Astrocyte (in vitro differentiated cells and primary cell): ENCODE results near the gene IL36G. TPM values are rescaled to one million over a fixed set of nuclear protein-coding genes. Genes with fewer than 3 reads are reported as not detected.

Experiments used
- DNase-seq: peaks from one replicate; pipeline ENCODE4 v3.0.0-alpha.2; 2010; ENCODE audit warnings: low read depth
- FAIRE-seq: peaks from 2 replicates; lab custom pipeline; 2011; peaks lifted over from hg19 to GRCh38; lab: Jason Lieb, UNC
- H2AFZ ChIP-seq: 2 replicates; pipeline ENCODE4 v1.6.0; 2012; ENCODE audit warnings: low read depth, low read length, inconsistent platforms
- H3K27ac ChIP-seq: 2 replicates; pipeline ENCODE4 v1.5.1; 2011; ENCODE audit warnings: low read depth, low read length, inconsistent platforms
- H3K27me3 ChIP-seq: 2 replicates; pipeline ENCODE4 v1.6.0; 2011; ENCODE audit warnings: low read length, inconsistent platforms; ENCODE audit not compliant: insufficient read depth
- H3K36me3 ChIP-seq: 2 replicates; pipeline ENCODE4 v1.5.1; 2011; ENCODE audit warnings: low read length, inconsistent platforms; ENCODE audit not compliant: insufficient read depth
- H3K4me1 ChIP-seq: 2 replicates; pipeline ENCODE4 v1.5.1; 2011; ENCODE audit warnings: low read length, inconsistent platforms; ENCODE audit not compliant: insufficient read depth
- H3K4me2 ChIP-seq: 2 replicates; pipeline ENCODE4 v1.6.0; 2012; ENCODE audit warnings: low read length, inconsistent platforms
- H3K4me3 ChIP-seq: 2 replicates; pipeline ENCODE4 v1.5.1; 2011; ENCODE audit warnings: low read depth, mild to moderate bottlenecking, low read length, inconsistent platforms; ENCODE audit not compliant: insufficient read depth
- H3K79me2 ChIP-seq: 2 replicates; pipeline ENCODE4 v1.6.0; 2012; ENCODE audit warnings: mild to moderate bottlenecking, low read length, inconsistent platforms; ENCODE audit not compliant: insufficient read depth
- H3K9ac ChIP-seq: 2 replicates; pipeline ENCODE4 v1.6.0; 2012; ENCODE audit warnings: mild to moderate bottlenecking, low read length, inconsistent platforms
- H3K9me3 ChIP-seq: 2 replicates; pipeline ENCODE4 v1.5.1; 2012; ENCODE audit warnings: low read depth, mild to moderate bottlenecking, low read length, inconsistent platforms; ENCODE audit not compliant: insufficient read depth
- H4K20me1 ChIP-seq: 2 replicates; pipeline ENCODE4 v1.6.0; 2012; ENCODE audit warnings: low read length, inconsistent platforms; ENCODE audit not compliant: insufficient read depth
- H3K27ac Mint-ChIP-seq: one replicate; pipeline ENCODE4 v1.8.0; 2021; ENCODE audit warnings: mild to moderate bottlenecking, mixed read lengths; ENCODE audit not compliant: unreplicated experiment
- H3K27me3 Mint-ChIP-seq: one replicate; pipeline ENCODE4 v1.8.0; 2021; ENCODE audit warnings: low read depth, mixed read lengths; ENCODE audit not compliant: unreplicated experiment
- H3K36me3 Mint-ChIP-seq: one replicate; pipeline ENCODE4 v1.8.0; 2021; ENCODE audit warnings: low read depth, mixed read lengths; ENCODE audit not compliant: unreplicated experiment
- H3K4me1 Mint-ChIP-seq: one replicate; pipeline ENCODE4 v1.8.0; 2021; ENCODE audit warnings: low read depth, mixed read lengths; ENCODE audit not compliant: unreplicated experiment
- H3K4me3 Mint-ChIP-seq: one replicate; pipeline ENCODE4 v1.8.0; 2021; ENCODE audit warnings: mild to moderate bottlenecking, moderate library complexity, mixed read lengths; ENCODE audit not compliant: unreplicated experiment
- H3K9me3 Mint-ChIP-seq: one replicate; pipeline ENCODE4 v1.8.0; 2021; ENCODE audit warnings: mild to moderate bottlenecking, mixed read lengths; ENCODE audit not compliant: unreplicated experiment
- CTCF ChIP-seq: IDR thresholded peaks from 2 replicates; pipeline ENCODE4 v1.5.1; 2011; ENCODE audit warnings: low read depth, mild to moderate bottlenecking, inconsistent platforms, low read length, moderate library complexity; ENCODE audit not compliant: insufficient read depth
- EZH2 ChIP-seq: IDR thresholded peaks from 2 replicates; pipeline ENCODE4 v1.6.1; 2012; ENCODE audit warnings: mild to moderate bottlenecking, low read length, inconsistent platforms; ENCODE audit not compliant: insufficient read depth
- total RNA-seq: library from RNA; stranded (reverse); gene quantifications from 2 replicates; pipeline ENCODE4 v1.2.1, GENCODE V29; 2021

Gene IL36G
- total RNA-seq, 1 donor from 2014 or later = not detected

- peaks cover 21% of the 10 kb centered on the region for H3K27me3 ChIP-seq
- no peaks in the 10 kb centered on the region for H3K79me2 ChIP-seq
- Mint-ChIP-seq H3K36me3 (no peaks in the 10 kb centered on the region), H3K4me1 (no peaks in the 10 kb centered on the region), H3K27me3 (peaks cover 45% of the 10 kb centered on the region), H3K9me3 (peaks cover 2% of the 10 kb centered on the region), H3K4me3 (no peak overlapping the region), H3K27ac (no peak overlapping the region)
- H3K27ac ChIP-seq = no peak overlapping the region
- H2AFZ ChIP-seq = no peak overlapping the region
- H3K9me3 ChIP-seq = no peaks in the 10 kb centered on the region
- no peaks in the 10 kb centered on the region for H3K4me1 ChIP-seq
- H4K20me1 ChIP-seq = no peaks in the 10 kb centered on the region
- H3K36me3 ChIP-seq = no peaks in the 10 kb centered on the region
- H3K4me3 ChIP-seq = no peak overlapping the region
- DNase-seq (no peak), FAIRE-seq (no peak)
- no peak overlapping the region for H3K9ac ChIP-seq
- no peak for TF ChIP-seq CTCF
- TF ChIP-seq EZH2 = no peak
- no peak overlapping the region for H3K4me2 ChIP-seq
Measured at GRCh38 chr2:112972423-112973086, 5.3 kb upstream of the IL36G start.

DNA sequence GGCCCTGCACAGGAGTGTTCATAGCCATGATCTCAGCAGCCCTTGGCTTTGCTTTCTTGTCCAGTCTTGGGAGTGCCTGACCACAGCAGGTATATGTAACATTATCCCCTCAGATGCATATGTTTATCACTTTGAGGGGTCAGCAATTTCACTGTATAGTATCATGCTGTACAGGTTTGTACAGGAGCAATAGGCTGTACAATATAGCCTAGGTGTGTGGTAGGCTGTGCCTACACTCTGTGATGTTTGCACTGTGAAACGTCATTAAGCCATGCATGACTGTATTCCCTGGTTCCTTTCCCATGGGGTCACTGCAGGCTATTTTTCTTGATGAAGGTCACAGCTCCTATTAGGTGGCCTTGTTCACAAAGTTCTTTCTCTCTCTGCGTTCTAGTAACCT lies 4.7 kb upstream of the IL36G start:
- no peak overlapping the region for H3K4me3 ChIP-seq
- H3K27me3 ChIP-seq = peaks cover 23% of the 10 kb centered on the region
- H3K79me2 ChIP-seq = no peaks in the 10 kb centered on the region
- Mint-ChIP-seq H3K27ac (no peak overlapping the region), H3K36me3 (no peaks in the 10 kb centered on the region), H3K4me1 (no peaks in the 10 kb centered on the region), H3K27me3 (peaks cover 47% of the 10 kb centered on the region), H3K9me3 (peaks cover 2% of the 10 kb centered on the region), H3K4me3 (no peak overlapping the region)
- H3K27ac ChIP-seq = no peak overlapping the region
- no peak for FAIRE-seq
- H3K4me2 ChIP-seq = no peak overlapping the region
- H4K20me1 ChIP-seq = no peaks in the 10 kb centered on the region
- no peak overlapping the region for H3K9ac ChIP-seq
- DNase-seq = no peak
- H3K36me3 ChIP-seq = no peaks in the 10 kb centered on the region
- no peaks in the 10 kb centered on the region for H3K4me1 ChIP-seq
- TF ChIP-seq EZH2 = no peak
- no peak for TF ChIP-seq CTCF
- H3K9me3 ChIP-seq = no peaks in the 10 kb centered on the region
- H2AFZ ChIP-seq = no peak overlapping the region

GRCh38 chr2:112979731-112980130 lies 1.9 kb downstream of the IL36G start:
- H3K27ac Mint-ChIP-seq = no peak overlapping the region
- Histone ChIP-seq H3K4me1 (no peaks in the 10 kb centered on the region), H3K27ac (no peak overlapping the region), H2AFZ (no peak overlapping the region), H3K9ac (no peak overlapping the region), H3K4me3 (no peak overlapping the region), H3K36me3 (no peaks in the 10 kb centered on the region), H4K20me1 (no peaks in the 10 kb centered on the region), H3K9me3 (no peaks in the 10 kb centered on the region), H3K79me2 (no peaks in the 10 kb centered on the region), H3K4me2 (no peak overlapping the region), H3K27me3 (peaks cover 18% of the 10 kb centered on the region)
- H3K9me3 Mint-ChIP-seq = peaks cover 2% of the 10 kb centered on the region
- peaks cover 35% of the 10 kb centered on the region for H3K27me3 Mint-ChIP-seq
- no peak for DNase-seq
- FAIRE-seq = no peak
- H3K36me3 Mint-ChIP-seq = no peaks in the 10 kb centered on the region
- TF ChIP-seq CTCF = no peak
- TF ChIP-seq EZH2 = no peak
- H3K4me1 Mint-ChIP-seq = no peaks in the 10 kb centered on the region
- no peak overlapping the region for H3K4me3 Mint-ChIP-seq
